Stimulated activated naive B cell treated with anti-CD40 and anti-IgM and Interleukin-4, amounts not matched to agents 10 μg/mL and 1 μg/mL and 100 μg/mL, for 72 hours (primary cell): Measurements from ENCODE around the gene CNPY1.

Source experiments
- ATAC-seq, 2 donors: fragments of 150-1000 bp; cut with Tn5 transposase; replicated peaks; 2 replicates each; pipeline ENCODE4 v1.10.0; 2021; ENCODE audit warnings: moderate library complexity in 1 of 2
- DNase-seq: peaks from one replicate; pipeline ENCODE4 v3.0.0; 2021
- H3K27ac Mint-ChIP-seq: one replicate; pipeline ENCODE4 v1.8.0; 2022; ENCODE audit warnings: mild to moderate bottlenecking, mixed read lengths
- H3K27me3 Mint-ChIP-seq, 2 donors: one replicate each; pipeline ENCODE4 v1.8.0; 2022; ENCODE audit warnings: mixed read lengths in 2 of 2
- H3K36me3 Mint-ChIP-seq, 2 donors: one replicate each; pipeline ENCODE4 v1.8.0; 2022; ENCODE audit warnings: mixed read lengths in 2 of 2, mild to moderate bottlenecking in 1 of 2
- H3K4me1 Mint-ChIP-seq, 2 donors: one replicate each; pipeline ENCODE4 v1.8.0; 2022; ENCODE audit warnings: mixed read lengths in 2 of 2, mild to moderate bottlenecking in 1 of 2
- H3K4me3 Mint-ChIP-seq, 2 donors: one replicate each; pipeline ENCODE4 v1.8.0; 2022; ENCODE audit warnings: mild to moderate bottlenecking in 2 of 2, mixed read lengths in 2 of 2, moderate library complexity in 1 of 2
- H3K9me3 Mint-ChIP-seq, 2 donors: one replicate each; pipeline ENCODE4 v1.8.0; 2022; ENCODE audit warnings: mixed read lengths in 2 of 2, mild to moderate bottlenecking in 1 of 2

Gene CNPY1

GRCh38 chr7:155483245-155483644 is 63.1 kb downstream of the CNPY1 start:
- H3K4me3 Mint-ChIP-seq, result no peak overlapping the region
- no peak for ATAC-seq
- peaks cover 31 to 85% of the 10 kb centered on the region in 2 donors for H3K27me3 Mint-ChIP-seq

GRCh38 chr7:155482511-155483183 is 63.7 kb downstream of the CNPY1 start:
- Mint-ChIP-seq H3K4me3 (peak overlapping the region; percentile 19 to 30), H3K36me3 (no peaks in the 10 kb centered on the region), H3K27me3 (peaks cover 34 to 83% of the 10 kb centered on the region in 2 donors), H3K9me3 (peaks cover 0 to 8% of the 10 kb centered on the region in 2 donors), H3K27ac (no peak overlapping the region), H3K4me1 (peaks cover 0 to 5% of the 10 kb centered on the region in 2 donors)
- DNase-seq (no peak), ATAC-seq (peak in 1 of 2 donors; percentile 31)

More at GRCh38 chr7:155483245-155483644, 63.1 kb downstream of the CNPY1 start:
- Mint-ChIP-seq H3K36me3 (no peaks in the 10 kb centered on the region), H3K9me3 (peaks cover 0 to 8% of the 10 kb centered on the region in 2 donors), H3K27ac (no peak overlapping the region), H3K4me1 (peaks cover 0 to 5% of the 10 kb centered on the region in 2 donors)
- DNase-seq, result no peak

- H3K36me3 Mint-ChIP-seq, result no peaks in the 10 kb centered on the region
- H3K27me3 Mint-ChIP-seq, result peaks cover 41 to 81% of the 10 kb centered on the region in 2 donors
- peaks cover 0 to 8% of the 10 kb centered on the region in 2 donors for H3K4me1 Mint-ChIP-seq
- ATAC-seq (no peak), DNase-seq (no peak)
- no peak overlapping the region for H3K4me3 Mint-ChIP-seq
- H3K27ac Mint-ChIP-seq, result peak overlapping the region; percentile 31
- H3K9me3 Mint-ChIP-seq, result peaks cover 0 to 8% of the 10 kb centered on the region in 2 donors
Measured at GRCh38 chr7:155481764-155482163, 64.6 kb downstream of the CNPY1 start.

GRCh38 chr7:155477476-155477875 is 68.9 kb downstream of the CNPY1 start:
- DNase-seq (no peak), ATAC-seq (peak in 1 of 2 donors; percentile 29)
- H3K9me3 Mint-ChIP-seq, result peaks cover 6 to 14% of the 10 kb centered on the region in 2 donors
- peaks cover 75 to 90% of the 10 kb centered on the region in 2 donors for H3K27me3 Mint-ChIP-seq
- no peak overlapping the region for H3K4me3 Mint-ChIP-seq
- H3K4me1 Mint-ChIP-seq, result peaks cover 0 to 10% of the 10 kb centered on the region in 2 donors
- peaks cover 0 to 5% of the 10 kb centered on the region in 2 donors for H3K36me3 Mint-ChIP-seq
- no peak overlapping the region for H3K27ac Mint-ChIP-seq

- no peak overlapping the region for H3K27ac Mint-ChIP-seq
- no peak overlapping the region for H3K4me3 Mint-ChIP-seq
- DNase-seq, result no peak
Measured at GRCh38 chr7:155471718-155472117, 74.6 kb downstream of the CNPY1 start.

GRCh38 chr7:155470686-155471638 is 75.4 kb downstream of the CNPY1 start:
- DNase-seq (no peak), ATAC-seq (no peak)
- peaks cover 0 to 5% of the 10 kb centered on the region in 2 donors for H3K36me3 Mint-ChIP-seq
- H3K4me3 Mint-ChIP-seq, result no peak overlapping the region
- H3K27ac Mint-ChIP-seq, result peak overlapping the region; percentile 47
- peaks cover 6 to 7% of the 10 kb centered on the region in 2 donors for H3K9me3 Mint-ChIP-seq
- peaks cover 19 to 36% of the 10 kb centered on the region in 2 donors for H3K4me1 Mint-ChIP-seq
- H3K27me3 Mint-ChIP-seq, result peaks cover 84 to 100% of the 10 kb centered on the region in 2 donors

More at GRCh38 chr7:155471718-155472117, 74.6 kb downstream of the CNPY1 start:
- no peak for ATAC-seq
- H3K36me3 Mint-ChIP-seq, result peaks cover 0 to 5% of the 10 kb centered on the region in 2 donors
- peaks cover 89 to 100% of the 10 kb centered on the region in 2 donors for H3K27me3 Mint-ChIP-seq
- H3K4me1 Mint-ChIP-seq, result peaks cover 18 to 29% of the 10 kb centered on the region in 2 donors
- peaks cover 6 to 7% of the 10 kb centered on the region in 2 donors for H3K9me3 Mint-ChIP-seq

GRCh38 chr7:155470186-155470487 is 76.2 kb downstream of the CNPY1 start:
- Mint-ChIP-seq H3K36me3 (peaks cover 0 to under 1% of the 10 kb centered on the region in 2 donors), H3K9me3 (peaks cover under 1 to 1% of the 10 kb centered on the region in 2 donors), H3K27me3 (peaks cover 80 to 100% of the 10 kb centered on the region in 2 donors), H3K4me3 (no peak overlapping the region), H3K4me1 (peaks cover 21 to 40% of the 10 kb centered on the region in 2 donors), H3K27ac (peak overlapping the region; percentile 21)
- ATAC-seq (no peak), DNase-seq (no peak)

GRCh38 chr7:155469311-155470185 is 76.8 kb downstream of the CNPY1 start:
- ATAC-seq, result no peak
- Mint-ChIP-seq H3K27me3 (peaks cover 76 to 99% of the 10 kb centered on the region in 2 donors), H3K4me3 (no peak overlapping the region), H3K36me3 (no peaks in the 10 kb centered on the region), H3K4me1 (peaks cover 22 to 44% of the 10 kb centered on the region in 2 donors), H3K27ac (peak overlapping the region; percentile 21), H3K9me3 (no peaks in the 10 kb centered on the region)
- no peak for DNase-seq

GRCh38 chr7:155468785-155469148 is 77.6 kb downstream of the CNPY1 start:
- Mint-ChIP-seq H3K27me3 (peaks cover 74 to 98% of the 10 kb centered on the region in 2 donors), H3K4me3 (peak overlapping the region; percentile 67 to 74), H3K4me1 (peaks cover 22 to 44% of the 10 kb centered on the region in 2 donors), H3K9me3 (no peaks in the 10 kb centered on the region), H3K36me3 (no peaks in the 10 kb centered on the region), H3K27ac (peak overlapping the region; percentile 56)
- DNase-seq (no peak), ATAC-seq (no peak)

- Mint-ChIP-seq H3K9me3 (no peaks in the 10 kb centered on the region), H3K4me3 (peak overlapping the region; percentile 67 to 74), H3K36me3 (no peaks in the 10 kb centered on the region), H3K27ac (peak overlapping the region; percentile 56), H3K4me1 (peaks cover 20 to 44% of the 10 kb centered on the region in 2 donors), H3K27me3 (peaks cover 74 to 98% of the 10 kb centered on the region in 2 donors)
- ATAC-seq, result peak in 1 of 2 donors; percentile 56
- no peak for DNase-seq
Measured at GRCh38 chr7:155467846-155468784, 78.2 kb downstream of the CNPY1 start.

- no peaks in the 10 kb centered on the region for H3K9me3 Mint-ChIP-seq
- peaks cover 17 to 45% of the 10 kb centered on the region in 2 donors for H3K4me1 Mint-ChIP-seq
- ATAC-seq, result peak; percentile 33 to 40
- DNase-seq, result no peak
- peak overlapping the region; percentile 62 to 67 for H3K4me3 Mint-ChIP-seq
- H3K36me3 Mint-ChIP-seq, result no peaks in the 10 kb centered on the region
- peak overlapping the region; percentile 76 for H3K27ac Mint-ChIP-seq
- peaks cover 72 to 95% of the 10 kb centered on the region in 2 donors for H3K27me3 Mint-ChIP-seq
Measured at GRCh38 chr7:155466814-155467733, 79.3 kb downstream of the CNPY1 start.
